Measurements from ENCODE around the gene ITPK1. TPM values are rescaled to one million over a fixed set of nuclear protein-coding genes. Genes with fewer than 3 reads are reported as not detected.

Gene ITPK1
- total and polyA plus RNA-seq, 2 experiments from 2014 or later, result 35.9 to 101 TPM

DNA sequence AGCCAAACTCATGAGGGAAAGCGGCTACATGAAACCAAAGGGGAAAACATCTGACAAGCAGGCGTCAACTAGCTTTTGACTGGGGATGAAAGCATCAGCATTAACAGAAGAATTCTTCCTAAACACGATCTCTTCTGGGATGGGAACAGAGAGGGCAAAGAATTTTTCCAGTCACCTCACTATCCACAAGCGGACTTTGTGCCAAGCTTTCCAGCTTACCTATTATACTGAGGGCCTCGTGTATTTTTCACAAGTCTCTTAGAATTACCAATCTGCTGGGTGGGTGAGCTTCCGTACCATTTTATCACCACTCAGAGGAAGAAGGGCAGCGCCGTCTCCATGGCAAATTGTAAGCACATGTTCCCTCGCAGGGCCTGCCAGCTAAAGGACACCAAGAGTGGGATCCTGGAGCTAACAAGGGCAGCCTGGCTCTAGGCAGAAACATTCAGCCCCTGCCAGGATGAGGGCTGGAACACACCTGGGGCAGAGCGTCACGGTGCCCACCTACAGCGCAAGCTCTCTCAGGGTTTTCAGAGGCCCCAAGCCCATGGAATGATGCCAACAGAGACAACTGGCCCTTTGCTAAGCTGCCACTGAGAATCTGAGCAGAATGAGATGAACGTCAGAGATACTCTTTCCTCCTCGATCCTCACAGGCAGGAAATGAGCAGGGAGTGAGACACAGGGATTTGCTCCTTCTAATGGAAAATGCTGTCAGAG is 118.2 kb downstream of the ITPK1 start (continued):
- TF ChIP-seq, protein P1, sequence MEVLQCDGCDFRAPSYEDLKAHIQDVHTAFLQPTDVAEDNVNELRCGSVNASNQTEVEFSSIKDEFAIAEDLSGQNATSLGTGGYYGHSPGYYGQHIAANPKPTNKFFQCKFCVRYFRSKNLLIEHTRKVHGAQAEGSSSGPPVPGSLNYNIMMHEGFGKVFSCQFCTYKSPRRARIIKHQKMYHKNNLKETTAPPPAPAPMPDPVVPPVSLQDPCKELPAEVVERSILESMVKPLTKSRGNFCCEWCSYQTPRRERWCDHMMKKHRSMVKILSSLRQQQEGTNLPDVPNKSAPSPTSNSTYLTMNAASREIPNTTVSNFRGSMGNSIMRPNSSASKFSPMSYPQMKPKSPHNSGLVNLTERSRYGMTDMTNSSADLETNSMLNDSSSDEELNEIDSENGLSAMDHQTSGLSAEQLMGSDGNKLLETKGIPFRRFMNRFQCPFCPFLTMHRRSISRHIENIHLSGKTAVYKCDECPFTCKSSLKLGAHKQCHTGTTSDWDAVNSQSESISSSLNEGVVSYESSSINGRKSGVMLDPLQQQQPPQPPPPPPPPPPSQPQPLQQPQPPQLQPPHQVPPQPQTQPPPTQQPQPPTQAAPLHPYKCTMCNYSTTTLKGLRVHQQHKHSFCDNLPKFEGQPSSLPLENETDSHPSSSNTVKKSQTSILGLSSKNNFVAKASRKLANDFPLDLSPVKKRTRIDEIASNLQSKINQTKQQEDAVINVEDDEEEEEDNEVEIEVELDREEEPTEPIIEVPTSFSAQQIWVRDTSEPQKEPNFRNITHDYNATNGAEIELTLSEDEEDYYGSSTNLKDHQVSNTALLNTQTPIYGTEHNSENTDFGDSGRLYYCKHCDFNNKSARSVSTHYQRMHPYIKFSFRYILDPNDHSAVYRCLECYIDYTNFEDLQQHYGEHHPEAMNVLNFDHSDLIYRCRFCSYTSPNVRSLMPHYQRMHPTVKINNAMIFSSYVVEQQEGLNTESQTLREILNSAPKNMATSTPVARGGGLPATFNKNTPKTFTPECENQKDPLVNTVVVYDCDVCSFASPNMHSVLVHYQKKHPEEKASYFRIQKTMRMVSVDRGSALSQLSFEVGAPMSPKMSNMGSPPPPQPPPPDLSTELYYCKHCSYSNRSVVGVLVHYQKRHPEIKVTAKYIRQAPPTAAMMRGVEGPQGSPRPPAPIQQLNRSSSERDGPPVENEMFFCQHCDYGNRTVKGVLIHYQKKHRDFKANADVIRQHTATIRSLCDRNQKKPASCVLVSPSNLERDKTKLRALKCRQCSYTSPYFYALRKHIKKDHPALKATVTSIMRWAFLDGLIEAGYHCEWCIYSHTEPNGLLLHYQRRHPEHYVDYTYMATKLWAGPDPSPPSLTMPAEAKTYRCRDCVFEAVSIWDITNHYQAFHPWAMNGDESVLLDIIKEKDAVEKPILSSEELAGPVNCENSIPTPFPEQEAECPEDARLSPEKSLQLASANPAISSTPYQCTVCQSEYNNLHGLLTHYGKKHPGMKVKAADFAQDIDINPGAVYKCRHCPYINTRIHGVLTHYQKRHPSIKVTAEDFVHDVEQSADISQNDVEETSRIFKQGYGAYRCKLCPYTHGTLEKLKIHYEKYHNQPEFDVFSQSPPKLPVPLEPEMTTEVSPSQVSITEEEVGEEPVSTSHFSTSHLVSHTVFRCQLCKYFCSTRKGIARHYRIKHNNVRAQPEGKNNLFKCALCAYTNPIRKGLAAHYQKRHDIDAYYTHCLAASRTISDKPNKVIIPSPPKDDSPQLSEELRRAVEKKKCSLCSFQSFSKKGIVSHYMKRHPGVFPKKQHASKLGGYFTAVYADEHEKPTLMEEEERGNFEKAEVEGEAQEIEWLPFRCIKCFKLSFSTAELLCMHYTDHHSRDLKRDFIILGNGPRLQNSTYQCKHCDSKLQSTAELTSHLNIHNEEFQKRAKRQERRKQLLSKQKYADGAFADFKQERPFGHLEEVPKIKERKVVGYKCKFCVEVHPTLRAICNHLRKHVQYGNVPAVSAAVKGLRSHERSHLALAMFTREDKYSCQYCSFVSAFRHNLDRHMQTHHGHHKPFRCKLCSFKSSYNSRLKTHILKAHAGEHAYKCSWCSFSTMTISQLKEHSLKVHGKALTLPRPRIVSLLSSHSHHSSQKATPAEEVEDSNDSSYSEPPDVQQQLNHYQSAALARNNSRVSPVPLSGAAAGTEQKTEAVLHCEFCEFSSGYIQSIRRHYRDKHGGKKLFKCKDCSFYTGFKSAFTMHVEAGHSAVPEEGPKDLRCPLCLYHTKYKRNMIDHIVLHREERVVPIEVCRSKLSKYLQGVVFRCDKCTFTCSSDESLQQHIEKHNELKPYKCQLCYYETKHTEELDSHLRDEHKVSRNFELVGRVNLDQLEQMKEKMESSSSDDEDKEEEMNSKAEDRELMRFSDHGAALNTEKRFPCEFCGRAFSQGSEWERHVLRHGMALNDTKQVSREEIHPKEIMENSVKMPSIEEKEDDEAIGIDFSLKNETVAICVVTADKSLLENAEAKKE (CRISPR knock-in tag; IDR thresholded peaks at IDR 0.05), result no peak
- TF ChIP-seq EZH2phosphoT487 (IDR thresholded peaks at IDR 0.05; ENCODE audit: unreplicated experiment), result no peak
- TF ChIP-seq ZNF114 (CRISPR knock-in tag; IDR thresholded peaks at IDR 0.05), result no peak
- TF ChIP-seq, protein P2, sequence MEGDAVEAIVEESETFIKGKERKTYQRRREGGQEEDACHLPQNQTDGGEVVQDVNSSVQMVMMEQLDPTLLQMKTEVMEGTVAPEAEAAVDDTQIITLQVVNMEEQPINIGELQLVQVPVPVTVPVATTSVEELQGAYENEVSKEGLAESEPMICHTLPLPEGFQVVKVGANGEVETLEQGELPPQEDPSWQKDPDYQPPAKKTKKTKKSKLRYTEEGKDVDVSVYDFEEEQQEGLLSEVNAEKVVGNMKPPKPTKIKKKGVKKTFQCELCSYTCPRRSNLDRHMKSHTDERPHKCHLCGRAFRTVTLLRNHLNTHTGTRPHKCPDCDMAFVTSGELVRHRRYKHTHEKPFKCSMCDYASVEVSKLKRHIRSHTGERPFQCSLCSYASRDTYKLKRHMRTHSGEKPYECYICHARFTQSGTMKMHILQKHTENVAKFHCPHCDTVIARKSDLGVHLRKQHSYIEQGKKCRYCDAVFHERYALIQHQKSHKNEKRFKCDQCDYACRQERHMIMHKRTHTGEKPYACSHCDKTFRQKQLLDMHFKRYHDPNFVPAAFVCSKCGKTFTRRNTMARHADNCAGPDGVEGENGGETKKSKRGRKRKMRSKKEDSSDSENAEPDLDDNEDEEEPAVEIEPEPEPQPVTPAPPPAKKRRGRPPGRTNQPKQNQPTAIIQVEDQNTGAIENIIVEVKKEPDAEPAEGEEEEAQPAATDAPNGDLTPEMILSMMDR (conservative IDR thresholded peaks at IDR 0.05; ENCODE audit: low read depth in 2 of 2), result no peak
- no peak for TF ChIP-seq POLR2AphosphoS5 (IDR thresholded peaks at IDR 0.05; ENCODE audit: low read depth)
- TF ChIP-seq STAT1 (IDR thresholded peaks at IDR 0.05; ENCODE audit: unreplicated experiment), result no peak
- TF ChIP-seq ETS1 (IDR thresholded peaks at IDR 0.05), result no peak
- no peak for TF ChIP-seq JUNB (IDR thresholded peaks at IDR 0.05; ENCODE audit: unreplicated experiment)
- no peak for TF ChIP-seq NANOG (IDR thresholded peaks at IDR 0.05; ENCODE audit: borderline replicate concordance)
- TF ChIP-seq CREB1 (CRISPR knock-in tag; IDR thresholded peaks at IDR 0.05; ENCODE audit: low read depth), result no peak
- no peak for TF ChIP-seq EZH2 (IDR thresholded peaks at IDR 0.05; ENCODE audit: low read depth, unreplicated experiment)

All from GM23338 (cell line).